Ovary (tissue), 9 donors: ENCODE data around the gene SELENOF. TPM values are rescaled to one million over a fixed set of nuclear protein-coding genes. Genes with fewer than 3 reads are reported as not detected.

Experiments
- DNase-seq, 5 donors: peaks; one replicate each; pipeline ENCODE4 v3.0.0-alpha.2; 2019 to 2020
- H3K27ac ChIP-seq, 2 donors: fragments of 200-600 bp; one replicate each; pipeline versions ENCODE4 v1.5.1 to v1.8.0; 2019 to 2022
- H3K27me3 ChIP-seq: fragments of 200-600 bp; one replicate; pipeline ENCODE4 v1.8.0; 2022
- H3K36me3 ChIP-seq: fragments of 200-600 bp; sonication (generic); one replicate; pipeline ENCODE4 v1.5.1; 2019
- H3K4me1 ChIP-seq: one replicate; pipeline ENCODE4 v1.8.1; 2013; ENCODE audit warnings: mild to moderate bottlenecking, moderate library complexity; ENCODE audit not compliant: insufficient read depth
- H3K4me3 ChIP-seq: fragments of 200-600 bp; sonication (generic); one replicate; pipeline ENCODE4 v1.5.1; 2017
- H3K9me3 ChIP-seq, 2 donors: fragments of 200-600 bp in 1 of 2; sonication (generic) in 1 of 2; one replicate each; pipeline versions ENCODE4 v1.5.1 to v1.8.1; 2013 to 2019; ENCODE audit warnings: mild to moderate bottlenecking in 1 of 2, moderate library complexity in 1 of 2
- CTCF ChIP-seq, 3 donors: fragments of 450-650 bp in 2 of 3; fragments of 200-600 bp in 1 of 3; IDR thresholded peaks; one replicate each; pipeline versions ENCODE4 v1.5.1 to v1.8.0; 2016 to 2022; ENCODE audit warnings: antibody characterized with exemption in 3 of 3, mild to moderate bottlenecking in 1 of 3
- EP300 ChIP-seq: sonication (generic); formaldehyde crosslinking; IDR thresholded peaks from one replicate; pipeline ENCODE4 v1.6.1; 2017; ENCODE audit warnings: antibody characterized with exemption
- POLR2A ChIP-seq: fragments of 450-650 bp; IDR thresholded peaks from one replicate; pipeline ENCODE4 v1.6.1; 2017; ENCODE audit warnings: antibody characterized with exemption, mild to moderate bottlenecking, moderate library complexity
- WGBS, 3 donors: extraction: QIAGEN DNeasy Blood & Tissue Kit in 1 of 3; methylation state at CpG; one replicate each; pipeline versions ENCODE4 v1.1.5 to v1.1.7; 2013 to 2017; 5-methylcytosine and 5-hydroxymethylcytosine counted together
- intact Hi-C, 4 donors: fragments of 100-400 bp; cut with DNase I; formaldehyde crosslinking; loops; one replicate each; pipeline versions ENCODE4 v1.11.0 to v1.15.1; 2022 to 2023
- polyA plus RNA-seq, 2 donors: library from polyadenylated mRNA; stranded (reverse); fragments of 200-250 nt in 1 of 2; fragments of 350-450 nt in 1 of 2; fragmentation: Illumina TruSeq in 1 of 2; extraction: RNeasy Lipid Tissue Mini Kit (QIAGEN cat#74804) in 1 of 2; gene quantifications; one replicate each; pipeline ENCODE4 v1.2.3, GENCODE V29; 2013 to 2014
- total RNA-seq, 7 donors: library from RNA; depleted of rRNA in 2 of 7; stranded (reverse); fragments of >200 nt in 2 of 7; fragmentation: NEBNext Ultra II Directional in 3 of 7; extraction: Animal tissue kit (Norgen Biotek cat#: 25700) in 3 of 7; gene quantifications; one replicate each; pipeline versions ENCODE4 v1.1.0 to v1.2.4, GENCODE V29; 2016 to 2023
- donor health status: DM: no; HTN: no; CAD: no; lungs with moderate emphysema.
- donor health status: DM: no; HTN: no; CAD: no.
- donor health status: Bipolar disorder and iron deficiency.
- donor health status: DM: yes; HTN: yes; CAD: no.
- donor health status: DM: no; HTN: no; CAD: no.
- donor health status: DM: yes; HTN: yes; CAD: no.

Gene SELENOF
- total and polyA plus RNA-seq, 9 donors = 122 to 294 (median 167) TPM

GRCh38 chr1:86828024-86828423, 85.9 kb downstream of the SELENOF start:
- Histone ChIP-seq H3K9me3 (no peaks in the 10 kb centered on the region), H3K27ac (no peak overlapping the region), H3K4me1 (no peaks in the 10 kb centered on the region), H3K27me3 (no peaks in the 10 kb centered on the region), H3K36me3 (no peaks in the 10 kb centered on the region), H3K4me3 (no peak overlapping the region)
- TF ChIP-seq CTCF (IDR thresholded peaks at IDR 0.05) (no peak), POLR2A (no peak), EP300 (no peak)
- intact Hi-C loops = no loop called here
- DNase-seq = no peak
- 48 to 59% (median 50%) methylated on average over 3 of the region's 3 CpGs for WGBS, 3 donors

GRCh38 chr1:86826856-86827255, 87.1 kb downstream of the SELENOF start:
- no peaks in the 10 kb centered on the region for H3K4me1 ChIP-seq
- intact Hi-C loops = no loop called here
- DNase-seq = no peak
- H3K27me3 ChIP-seq = no peaks in the 10 kb centered on the region
- H3K4me3 ChIP-seq = no peak overlapping the region
- TF ChIP-seq CTCF (IDR thresholded peaks at IDR 0.05) (no peak), EP300 (no peak), POLR2A (no peak)
- H3K9me3 ChIP-seq = no peaks in the 10 kb centered on the region
- H3K27ac ChIP-seq = no peak overlapping the region
- H3K36me3 ChIP-seq = no peaks in the 10 kb centered on the region

- Histone ChIP-seq H3K27ac (no peak overlapping the region), H3K9me3 (no peaks in the 10 kb centered on the region), H3K36me3 (no peaks in the 10 kb centered on the region), H3K27me3 (no peaks in the 10 kb centered on the region), H3K4me1 (no peaks in the 10 kb centered on the region), H3K4me3 (no peak overlapping the region)
- 40 to 48% (median 41%) methylated on average over 2 of the region's 2 CpGs for WGBS, 3 donors
- intact Hi-C loops = no loop called here
- no peak for DNase-seq
- TF ChIP-seq POLR2A (no peak), CTCF (IDR thresholded peaks at IDR 0.05) (no peak), EP300 (no peak)
These were observed 88.6 kb downstream of the SELENOF start for GRCh38 chr1:86825319-86825718.

GRCh38 chr1:86823821-86824500, 90.0 kb downstream of the SELENOF start:
- no peak for DNase-seq
- H3K4me3 ChIP-seq = no peak overlapping the region
- no peaks in the 10 kb centered on the region for H3K9me3 ChIP-seq
- 63 to 71% (median 64%) methylated on average over 3 of the region's 3 CpGs for WGBS, 3 donors
- H3K27ac ChIP-seq = no peak overlapping the region
- H3K36me3 ChIP-seq = no peaks in the 10 kb centered on the region
- no peaks in the 10 kb centered on the region for H3K4me1 ChIP-seq
- no peaks in the 10 kb centered on the region for H3K27me3 ChIP-seq
- TF ChIP-seq CTCF (IDR thresholded peaks at IDR 0.05) = no peak
- no peak for TF ChIP-seq EP300
- TF ChIP-seq POLR2A = no peak
- intact Hi-C loops = no loop called here
